Measurements from ENCODE around the gene RHCE. TPM values are rescaled to one million over a fixed set of nuclear protein-coding genes. Genes with fewer than 3 reads are reported as not detected.
"Not testable (repeated sequence)": the region's sequence is repeated elsewhere in the genome, so short reads cannot be mapped to it uniquely, and the experiment has no call there.

Gene RHCE
- total and polyA plus RNA-seq, 4 donors, result 0.12 to 3.1 (median 0.28) TPM

- no peak for DNase-seq
- 92 to 95% methylated on average over 6 of the region's 6 CpGs for WGBS, 2 donors
- H3K27ac ChIP-seq (ENCODE audit: low read depth in 1 of 2, low read length in 1 of 2), result no peak overlapping the region
- no peak for ATAC-seq (ENCODE audit: insufficient read depth, low FRiP score)
- H3K27me3 ChIP-seq (ENCODE audit: control insufficient read depth in 3 of 3, insufficient read depth in 3 of 3, low read length in 2 of 3), result no peaks in the 10 kb centered on the region
- H3K36me3 ChIP-seq (ENCODE audit: control insufficient read depth in 4 of 4, insufficient read depth in 4 of 4, low read length in 4 of 4), result no peaks in the 10 kb centered on the region
- H3K4me1 ChIP-seq (ENCODE audit: control insufficient read depth in 5 of 5, insufficient read depth in 5 of 5, low read length in 5 of 5), result peaks cover 0 to 4% (median 0%) of the 10 kb centered on the region in 5 donors
- H3K9ac ChIP-seq (ENCODE audit: insufficient read depth in 1 of 2, low read length in 2 of 2), result no peak overlapping the region
- no peaks in the 10 kb centered on the region for H3K9me3 ChIP-seq (ENCODE audit: control insufficient read depth in 4 of 4, insufficient read depth in 3 of 4, low read length in 3 of 4)
- no peak for TF ChIP-seq CTCF (IDR thresholded peaks at IDR 0.05; ENCODE audit: control extremely low read depth, extremely low read depth)
- no peak overlapping the region for H3K4me3 ChIP-seq
Measured at GRCh38 chr1:25392841-25393240, 27.8 kb downstream of the RHCE start.

GRCh38 chr1:25389721-25390120 is 30.9 kb downstream of the RHCE start:
- H3K9me3 ChIP-seq (ENCODE audit: control insufficient read depth in 4 of 4, insufficient read depth in 3 of 4, low read length in 3 of 4); H3K27ac ChIP-seq (ENCODE audit: low read depth in 1 of 2, low read length in 1 of 2); H3K27me3 ChIP-seq (ENCODE audit: control insufficient read depth in 3 of 3, insufficient read depth in 3 of 3, low read length in 2 of 3); DNase-seq; H3K4me3 ChIP-seq; H3K4me1 ChIP-seq (ENCODE audit: control insufficient read depth in 5 of 5, insufficient read depth in 5 of 5, low read length in 5 of 5); ATAC-seq (ENCODE audit: insufficient read depth, low FRiP score); H3K9ac ChIP-seq (ENCODE audit: insufficient read depth in 1 of 2, low read length in 2 of 2); H3K36me3 ChIP-seq (ENCODE audit: control insufficient read depth in 4 of 4, insufficient read depth in 4 of 4, low read length in 4 of 4): not testable (repeated sequence)
- WGBS, 2 donors, result 72 to 81% methylated on average over 3 of the region's 3 CpGs

- WGBS, 2 donors, result 71 to 80% methylated on average over 7 to 9 of the region's 9 CpGs
- H3K9me3 ChIP-seq (ENCODE audit: control insufficient read depth in 4 of 4, insufficient read depth in 3 of 4, low read length in 3 of 4); ATAC-seq (ENCODE audit: insufficient read depth, low FRiP score); DNase-seq; H3K4me3 ChIP-seq; H3K9ac ChIP-seq (ENCODE audit: insufficient read depth in 1 of 2, low read length in 2 of 2); H3K4me1 ChIP-seq (ENCODE audit: control insufficient read depth in 5 of 5, insufficient read depth in 5 of 5, low read length in 5 of 5); H3K36me3 ChIP-seq (ENCODE audit: control insufficient read depth in 4 of 4, insufficient read depth in 4 of 4, low read length in 4 of 4); H3K27me3 ChIP-seq (ENCODE audit: control insufficient read depth in 3 of 3, insufficient read depth in 3 of 3, low read length in 2 of 3); H3K27ac ChIP-seq (ENCODE audit: low read depth in 1 of 2, low read length in 1 of 2): not testable (repeated sequence)
Measured at GRCh38 chr1:25388691-25389090, 31.9 kb downstream of the RHCE start.

- not testable (repeated sequence) for DNase-seq; ATAC-seq (ENCODE audit: insufficient read depth, low FRiP score)
- WGBS, 2 donors, result 62 to 75% methylated on average over 4 of the region's 4 CpGs
Measured at GRCh38 chr1:25387096-25387495, 33.5 kb downstream of the RHCE start.

GRCh38 chr1:25383875-25384274 is 36.8 kb downstream of the RHCE start:
- no CpG with 5 or more reads among the region's 1 CpG for WGBS, 2 donors
- not testable (repeated sequence) for H3K4me1 ChIP-seq (ENCODE audit: control insufficient read depth in 5 of 5, insufficient read depth in 5 of 5, low read length in 5 of 5); H3K27ac ChIP-seq (ENCODE audit: low read depth in 1 of 2, low read length in 1 of 2); H3K9me3 ChIP-seq (ENCODE audit: control insufficient read depth in 4 of 4, insufficient read depth in 3 of 4, low read length in 3 of 4); H3K4me3 ChIP-seq; ATAC-seq (ENCODE audit: insufficient read depth, low FRiP score); H3K27me3 ChIP-seq (ENCODE audit: control insufficient read depth in 3 of 3, insufficient read depth in 3 of 3, low read length in 2 of 3); DNase-seq; H3K9ac ChIP-seq (ENCODE audit: insufficient read depth in 1 of 2, low read length in 2 of 2); H3K36me3 ChIP-seq (ENCODE audit: control insufficient read depth in 4 of 4, insufficient read depth in 4 of 4, low read length in 4 of 4)

More at GRCh38 chr1:25387096-25387495, 33.5 kb downstream of the RHCE start:
- H3K4me3 ChIP-seq; H3K4me1 ChIP-seq (ENCODE audit: control insufficient read depth in 5 of 5, insufficient read depth in 5 of 5, low read length in 5 of 5); H3K27me3 ChIP-seq (ENCODE audit: control insufficient read depth in 3 of 3, insufficient read depth in 3 of 3, low read length in 2 of 3); H3K9ac ChIP-seq (ENCODE audit: insufficient read depth in 1 of 2, low read length in 2 of 2); H3K27ac ChIP-seq (ENCODE audit: low read depth in 1 of 2, low read length in 1 of 2); H3K9me3 ChIP-seq (ENCODE audit: control insufficient read depth in 4 of 4, insufficient read depth in 3 of 4, low read length in 3 of 4); H3K36me3 ChIP-seq (ENCODE audit: control insufficient read depth in 4 of 4, insufficient read depth in 4 of 4, low read length in 4 of 4): not testable (repeated sequence)

GRCh38 chr1:25383090-25383489 is 37.5 kb downstream of the RHCE start:
- 69 to 88% methylated on average over 1 of the region's 1 CpG for WGBS, 2 donors
- H3K9ac ChIP-seq (ENCODE audit: insufficient read depth in 1 of 2, low read length in 2 of 2); ATAC-seq (ENCODE audit: insufficient read depth, low FRiP score); H3K4me1 ChIP-seq (ENCODE audit: control insufficient read depth in 5 of 5, insufficient read depth in 5 of 5, low read length in 5 of 5); H3K27ac ChIP-seq (ENCODE audit: low read depth in 1 of 2, low read length in 1 of 2); H3K4me3 ChIP-seq; H3K36me3 ChIP-seq (ENCODE audit: control insufficient read depth in 4 of 4, insufficient read depth in 4 of 4, low read length in 4 of 4); H3K9me3 ChIP-seq (ENCODE audit: control insufficient read depth in 4 of 4, insufficient read depth in 3 of 4, low read length in 3 of 4); DNase-seq; H3K27me3 ChIP-seq (ENCODE audit: control insufficient read depth in 3 of 3, insufficient read depth in 3 of 3, low read length in 2 of 3): not testable (repeated sequence)

GRCh38 chr1:25382543-25382942 is 38.1 kb downstream of the RHCE start:
- H3K9me3 ChIP-seq (ENCODE audit: control insufficient read depth in 4 of 4, insufficient read depth in 3 of 4, low read length in 3 of 4); H3K9ac ChIP-seq (ENCODE audit: insufficient read depth in 1 of 2, low read length in 2 of 2); H3K27ac ChIP-seq (ENCODE audit: low read depth in 1 of 2, low read length in 1 of 2); DNase-seq; ATAC-seq (ENCODE audit: insufficient read depth, low FRiP score); H3K4me3 ChIP-seq; H3K27me3 ChIP-seq (ENCODE audit: control insufficient read depth in 3 of 3, insufficient read depth in 3 of 3, low read length in 2 of 3); H3K4me1 ChIP-seq (ENCODE audit: control insufficient read depth in 5 of 5, insufficient read depth in 5 of 5, low read length in 5 of 5); H3K36me3 ChIP-seq (ENCODE audit: control insufficient read depth in 4 of 4, insufficient read depth in 4 of 4, low read length in 4 of 4): not testable (repeated sequence)
- 90 to 93% methylated on average over 1 of the region's 1 CpG for WGBS, 2 donors

- H3K4me3 ChIP-seq; H3K27ac ChIP-seq (ENCODE audit: low read depth in 1 of 2, low read length in 1 of 2); H3K27me3 ChIP-seq (ENCODE audit: control insufficient read depth in 3 of 3, insufficient read depth in 3 of 3, low read length in 2 of 3); ATAC-seq (ENCODE audit: insufficient read depth, low FRiP score); H3K9ac ChIP-seq (ENCODE audit: insufficient read depth in 1 of 2, low read length in 2 of 2); H3K4me1 ChIP-seq (ENCODE audit: control insufficient read depth in 5 of 5, insufficient read depth in 5 of 5, low read length in 5 of 5); DNase-seq; H3K36me3 ChIP-seq (ENCODE audit: control insufficient read depth in 4 of 4, insufficient read depth in 4 of 4, low read length in 4 of 4); H3K9me3 ChIP-seq (ENCODE audit: control insufficient read depth in 4 of 4, insufficient read depth in 3 of 4, low read length in 3 of 4): not testable (repeated sequence)
- 80 to 87% methylated on average over 3 of the region's 3 CpGs for WGBS, 2 donors
Measured at GRCh38 chr1:25378367-25378766, 42.3 kb downstream of the RHCE start.

Data from lung (tissue), 12 donors.